Neural cell (in vitro differentiated cells): Measurements from ENCODE around the gene SCTR. TPM values are rescaled to one million over a fixed set of nuclear protein-coding genes. Genes with fewer than 3 reads are reported as not detected.

ENCODE experiments used
- H2AFZ ChIP-seq: fragments of 200-600, 300-800 bp; sonication (generic), shearing (Covaris generic); 2 replicates; pipeline ENCODE4 v1.6.0; 2014; ENCODE audit warnings: low read depth, mild to moderate bottlenecking, antibody characterized with exemption, low read length, moderate library complexity
- H3F3A ChIP-seq: fragments of 200-600 bp; shearing (Covaris generic); 2 replicates; pipeline ENCODE4 v1.6.1; 2016; ENCODE audit warnings: mild to moderate bottlenecking, moderate library complexity, mixed read lengths, antibody characterized with exemption, low read length; ENCODE audit not compliant: insufficient read depth, poor library complexity, severe bottlenecking
- H3K27ac ChIP-seq: fragments of 200-600, 300-800 bp; sonication (generic), shearing (Covaris generic); 2 replicates; pipeline ENCODE4 v1.5.1; 2014; ENCODE audit warnings: mild to moderate bottlenecking, low read length, moderate library complexity
- H3K27me3 ChIP-seq: fragments of 300-800, 200-600 bp; sonication (generic), shearing (Covaris generic); 2 replicates; pipeline ENCODE4 v1.6.0; 2014; ENCODE audit warnings: mild to moderate bottlenecking, low read depth, low read length, moderate library complexity; ENCODE audit not compliant: insufficient read depth
- H3K36me3 ChIP-seq: fragments of 300-800, 200-600 bp; sonication (generic), shearing (Covaris generic); 2 replicates; pipeline ENCODE4 v1.5.1; 2014; ENCODE audit warnings: mild to moderate bottlenecking, antibody characterized with exemption, low read length, moderate library complexity; ENCODE audit not compliant: insufficient read depth
- H3K4me2 ChIP-seq: fragments of 300-800, 200-600 bp; sonication (generic), shearing (Covaris generic); 2 replicates; pipeline ENCODE4 v1.6.0; 2014; ENCODE audit warnings: mild to moderate bottlenecking, low read length
- H3K4me3 ChIP-seq: fragments of 300-800, 200-600 bp; sonication (generic), shearing (Covaris generic); 2 replicates; pipeline ENCODE4 v1.5.1; 2014; ENCODE audit warnings: mild to moderate bottlenecking, low read length, moderate library complexity
- H3K79me2 ChIP-seq: fragments of 200-600 bp; shearing (Covaris generic); replicated peaks from 2 replicates; pipeline ENCODE4 v1.6.0; 2014; ENCODE audit warnings: mild to moderate bottlenecking, low read length, moderate library complexity; ENCODE audit not compliant: insufficient read depth
- H3K9ac ChIP-seq: fragments of 300-800, 200-600 bp; sonication (generic), shearing (Covaris generic); 2 replicates; pipeline ENCODE4 v1.6.1; 2016; ENCODE audit warnings: mild to moderate bottlenecking, low read length, mixed read lengths
- H3K9me2 ChIP-seq: fragments of 200-600 bp; shearing (Covaris generic); 2 replicates; pipeline ENCODE4 v1.6.1; 2016; ENCODE audit warnings: mild to moderate bottlenecking, low read length, mixed read lengths; ENCODE audit not compliant: insufficient read depth
- H3K9me3 ChIP-seq: fragments of 200-600, 300-800 bp; sonication (generic), shearing (Covaris generic); 2 replicates; pipeline ENCODE4 v1.6.1; 2016; ENCODE audit warnings: mild to moderate bottlenecking, mixed run types, low read length, moderate library complexity, mixed read lengths
- H4K20me1 ChIP-seq: fragments of 200-600 bp; shearing (Covaris generic); 2 replicates; pipeline ENCODE4 v1.6.1; 2016; ENCODE audit warnings: mild to moderate bottlenecking, mixed run types; ENCODE audit not compliant: insufficient read depth
- CTCF ChIP-seq: fragments of 450-650 bp; IDR thresholded peaks from 2 replicates; pipeline ENCODE4 v1.5.1; 2014; ENCODE audit warnings: antibody characterized with exemption, mild to moderate bottlenecking, moderate library complexity; ENCODE audit not compliant: poor library complexity, severe bottlenecking
- EP300 ChIP-seq: fragments of 450-650 bp; conservative IDR thresholded peaks from 2 replicates; pipeline ENCODE4 v1.6.1; 2014; ENCODE audit warnings: antibody characterized with exemption, mild to moderate bottlenecking, moderate library complexity; ENCODE audit not compliant: poor library complexity, severe bottlenecking
- EZH2 ChIP-seq: fragments of 200-600, 300-800 bp; shearing (Covaris generic), sonication (generic); IDR thresholded peaks from 2 replicates; pipeline ENCODE4 v1.6.1; 2014; ENCODE audit warnings: antibody characterized with exemption, low read length, borderline replicate concordance, mild to moderate bottlenecking; ENCODE audit not compliant: insufficient read depth, poor library complexity, severe bottlenecking
- MXI1 ChIP-seq: fragments of 450-650 bp; conservative IDR thresholded peaks from 2 replicates; pipeline ENCODE4 v1.6.1; 2014; ENCODE audit warnings: antibody characterized with exemption, mild to moderate bottlenecking; ENCODE audit not compliant: poor library complexity, severe bottlenecking
- POLR2AphosphoS5 ChIP-seq: IDR thresholded peaks from 2 replicates; pipeline ENCODE4 v1.6.1; 2012
- RAD21 ChIP-seq: fragments of 450-650 bp; conservative IDR thresholded peaks from 2 replicates; pipeline ENCODE4 v1.6.1; 2014; ENCODE audit warnings: antibody characterized with exemption, mild to moderate bottlenecking, moderate library complexity
- SMC3 ChIP-seq: fragments of 450-650 bp; conservative IDR thresholded peaks from 2 replicates; pipeline ENCODE4 v1.6.1; 2014; ENCODE audit warnings: antibody characterized with exemption, mild to moderate bottlenecking, moderate library complexity; ENCODE audit not compliant: poor library complexity
- TAF1 ChIP-seq: IDR thresholded peaks from 2 replicates; pipeline ENCODE4 v1.6.1; 2012; ENCODE audit warnings: low read depth
- polyA plus RNA-seq: library from polyadenylated mRNA; depleted of rRNA; stranded (reverse); fragments of >200 nt; gene quantifications from 2 replicates; pipeline ENCODE4 v1.2.3, GENCODE V29; 2014
- TF ChIP-seq, protein P1 (sequence below): IDR thresholded peaks from 2 replicates; pipeline ENCODE4 v1.6.1; 2012; ENCODE audit warnings: borderline replicate concordance

Gene SCTR
- polyA plus RNA-seq, 1 donor from 2014 or later = 0.12 TPM

DNA sequence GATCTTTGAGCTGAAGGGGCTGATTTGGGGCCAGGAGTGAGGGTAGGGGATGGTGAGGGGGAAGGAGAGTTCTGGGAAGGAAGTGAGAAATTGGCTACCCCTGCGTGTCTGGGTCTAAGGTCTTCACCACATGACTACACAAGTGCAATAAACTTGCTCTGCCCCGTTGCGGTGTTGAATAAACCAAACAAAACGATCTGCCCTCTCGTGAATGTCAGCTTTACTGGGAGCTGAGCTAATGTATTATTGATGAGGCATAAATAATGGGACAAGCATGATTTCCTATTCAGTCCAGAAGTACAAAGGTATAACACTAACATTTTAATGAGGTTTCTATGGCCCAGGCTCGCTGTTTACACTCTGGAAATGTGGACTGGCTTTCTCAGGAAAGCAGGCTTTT, 11.9 kb upstream of the SCTR start:
- no peaks in the 10 kb centered on the region for H3K27me3 ChIP-seq
- H2AFZ ChIP-seq = no peak overlapping the region
- H3K79me2 ChIP-seq = no peaks in the 10 kb centered on the region
- no peaks in the 10 kb centered on the region for H3K9me2 ChIP-seq
- peaks cover 10% of the 10 kb centered on the region for H3K9me3 ChIP-seq
- TF ChIP-seq, protein P1, sequence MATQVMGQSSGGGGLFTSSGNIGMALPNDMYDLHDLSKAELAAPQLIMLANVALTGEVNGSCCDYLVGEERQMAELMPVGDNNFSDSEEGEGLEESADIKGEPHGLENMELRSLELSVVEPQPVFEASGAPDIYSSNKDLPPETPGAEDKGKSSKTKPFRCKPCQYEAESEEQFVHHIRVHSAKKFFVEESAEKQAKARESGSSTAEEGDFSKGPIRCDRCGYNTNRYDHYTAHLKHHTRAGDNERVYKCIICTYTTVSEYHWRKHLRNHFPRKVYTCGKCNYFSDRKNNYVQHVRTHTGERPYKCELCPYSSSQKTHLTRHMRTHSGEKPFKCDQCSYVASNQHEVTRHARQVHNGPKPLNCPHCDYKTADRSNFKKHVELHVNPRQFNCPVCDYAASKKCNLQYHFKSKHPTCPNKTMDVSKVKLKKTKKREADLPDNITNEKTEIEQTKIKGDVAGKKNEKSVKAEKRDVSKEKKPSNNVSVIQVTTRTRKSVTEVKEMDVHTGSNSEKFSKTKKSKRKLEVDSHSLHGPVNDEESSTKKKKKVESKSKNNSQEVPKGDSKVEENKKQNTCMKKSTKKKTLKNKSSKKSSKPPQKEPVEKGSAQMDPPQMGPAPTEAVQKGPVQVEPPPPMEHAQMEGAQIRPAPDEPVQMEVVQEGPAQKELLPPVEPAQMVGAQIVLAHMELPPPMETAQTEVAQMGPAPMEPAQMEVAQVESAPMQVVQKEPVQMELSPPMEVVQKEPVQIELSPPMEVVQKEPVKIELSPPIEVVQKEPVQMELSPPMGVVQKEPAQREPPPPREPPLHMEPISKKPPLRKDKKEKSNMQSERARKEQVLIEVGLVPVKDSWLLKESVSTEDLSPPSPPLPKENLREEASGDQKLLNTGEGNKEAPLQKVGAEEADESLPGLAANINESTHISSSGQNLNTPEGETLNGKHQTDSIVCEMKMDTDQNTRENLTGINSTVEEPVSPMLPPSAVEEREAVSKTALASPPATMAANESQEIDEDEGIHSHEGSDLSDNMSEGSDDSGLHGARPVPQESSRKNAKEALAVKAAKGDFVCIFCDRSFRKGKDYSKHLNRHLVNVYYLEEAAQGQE = no peak
- TF ChIP-seq MXI1 (no peak), EP300 (no peak), POLR2AphosphoS5 (no peak), EZH2 (no peak), SMC3 (no peak), TAF1 (no peak), CTCF (no peak), RAD21 (no peak)
- no peak overlapping the region for H3K4me2 ChIP-seq
- H3K9ac ChIP-seq = no peak overlapping the region
- no peak overlapping the region for H3K27ac ChIP-seq
- H3K4me3 ChIP-seq = no peak overlapping the region
- no peaks in the 10 kb centered on the region for H4K20me1 ChIP-seq
- no peaks in the 10 kb centered on the region for H3K36me3 ChIP-seq
- no peaks in the 10 kb centered on the region for H3F3A ChIP-seq

DNA sequence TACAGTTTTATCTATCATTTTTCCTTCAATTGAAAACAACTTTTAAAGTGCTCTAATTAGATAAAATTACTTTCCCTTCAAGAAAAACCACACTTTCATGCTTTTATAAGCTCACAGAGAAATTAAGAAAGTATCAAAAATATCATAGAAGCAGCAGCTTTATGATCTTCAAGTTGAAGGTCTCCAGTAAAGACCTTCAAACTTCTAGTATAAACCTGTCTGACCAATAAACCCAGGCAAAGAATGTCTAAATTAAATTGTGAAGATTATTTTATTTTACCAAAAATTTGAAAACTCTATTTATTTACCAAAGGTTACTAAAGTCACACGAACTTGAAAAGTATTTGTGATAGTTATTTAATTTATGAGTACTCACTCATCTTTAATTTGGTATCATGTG, 9.3 kb upstream of the SCTR start:
- Histone ChIP-seq H3F3A (no peaks in the 10 kb centered on the region), H3K4me2 (no peak overlapping the region), H3K27me3 (no peaks in the 10 kb centered on the region), H2AFZ (no peak overlapping the region), H3K9me3 (peaks cover 10% of the 10 kb centered on the region), H3K9ac (no peak overlapping the region), H3K36me3 (no peaks in the 10 kb centered on the region), H3K4me3 (no peak overlapping the region), H3K27ac (no peak overlapping the region), H4K20me1 (no peaks in the 10 kb centered on the region), H3K9me2 (no peaks in the 10 kb centered on the region), H3K79me2 (no peaks in the 10 kb centered on the region)
- TF ChIP-seq RAD21 (no peak), EP300 (no peak), CTCF (no peak), MXI1 (no peak), EZH2 (no peak), TAF1 (no peak), SMC3 (no peak), POLR2AphosphoS5 (no peak)
- TF ChIP-seq, protein P1 = no peak
